NCI-H2029 (cell line): ENCODE measurements around the gene FHL1.
"Not testable (repeated sequence)": the region's sequence is repeated elsewhere in the genome, so short reads cannot be mapped to it uniquely, and the experiment has no call there.

Source experiments
- DNase-seq: peaks from one replicate; lab custom pipeline; 2025; lab: John Stamatoyannopoulos, UW

FHL1 gene

DNA sequence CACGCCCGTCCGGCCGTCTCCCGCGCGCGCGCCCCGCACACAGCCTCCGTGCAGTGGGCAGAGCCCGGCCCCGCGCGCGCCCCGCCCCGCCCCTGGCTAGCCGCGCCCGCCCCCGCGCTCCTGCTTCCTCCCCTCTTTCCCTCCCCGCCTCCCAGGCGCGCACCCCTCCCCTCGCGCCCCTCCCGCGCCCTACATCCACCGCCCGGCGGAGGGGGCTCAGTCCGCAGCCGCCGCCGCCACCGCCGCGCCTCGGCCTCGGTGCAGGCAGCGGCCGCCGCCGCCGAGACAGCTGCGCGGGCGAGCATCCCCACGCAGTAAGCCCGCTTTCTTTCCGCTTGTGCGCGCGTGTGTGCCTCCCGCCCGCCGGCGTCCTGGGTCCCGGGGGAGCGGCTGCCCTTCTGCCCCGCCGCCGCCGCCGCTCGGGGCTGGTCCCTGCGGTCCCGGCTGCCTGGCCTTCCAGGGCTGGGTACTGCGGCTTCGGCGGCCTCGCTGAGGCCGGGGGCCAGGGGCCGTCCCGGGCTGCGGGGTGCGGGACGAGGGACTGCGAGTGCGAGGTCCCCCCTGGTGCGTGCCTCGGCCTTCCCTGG is at the start of gene FHL1:
TSS of gene FHL1 (plus strand) at position 219 of the 587 bp plus-strand sequence.
- no peak for DNase-seq

DNA sequence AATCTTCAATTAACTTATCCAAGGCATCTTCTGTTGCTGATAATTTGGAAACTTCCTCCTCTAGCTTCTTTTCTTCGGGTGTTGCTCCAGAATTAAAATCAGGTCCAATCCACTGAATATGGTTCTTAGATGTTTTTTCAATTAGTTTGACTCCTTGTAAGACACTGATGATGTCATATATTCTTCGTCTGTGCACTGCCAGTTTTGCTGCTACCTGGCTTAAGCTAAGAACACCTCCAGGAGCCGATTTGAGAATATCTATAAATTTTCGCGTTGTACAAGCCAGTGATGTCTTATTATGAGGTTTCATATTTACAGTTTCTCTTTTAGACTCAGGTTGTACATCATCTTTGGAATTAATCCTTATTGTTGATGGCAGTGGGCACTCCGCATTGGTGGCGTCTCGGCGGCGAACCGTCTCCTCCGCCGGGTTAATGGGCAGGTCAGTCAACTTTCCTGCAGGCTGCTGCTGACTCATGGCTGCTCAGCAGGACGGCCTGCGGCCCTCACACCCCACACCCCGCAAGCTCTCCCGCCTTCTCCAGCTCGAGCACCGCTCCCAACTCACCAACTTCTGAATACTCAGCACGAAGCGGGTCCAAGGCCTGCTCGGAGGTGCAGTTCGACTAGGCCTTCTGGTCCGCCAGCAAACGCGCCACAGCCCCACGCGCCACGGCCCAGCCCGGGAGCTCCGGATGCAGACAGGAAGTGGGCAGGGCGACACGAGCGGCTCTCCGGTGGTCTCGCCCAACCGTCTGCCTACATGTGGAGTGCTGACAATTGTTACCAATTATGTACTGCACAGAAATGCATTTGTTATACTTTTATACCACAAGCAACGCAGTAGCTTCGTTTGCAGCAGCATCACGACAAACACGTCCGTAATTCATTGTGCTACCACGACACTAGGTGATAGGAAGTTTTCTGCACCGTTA is 49.2 kb upstream of the FHL1 start:
- DNase-seq, result no peak

DNA sequence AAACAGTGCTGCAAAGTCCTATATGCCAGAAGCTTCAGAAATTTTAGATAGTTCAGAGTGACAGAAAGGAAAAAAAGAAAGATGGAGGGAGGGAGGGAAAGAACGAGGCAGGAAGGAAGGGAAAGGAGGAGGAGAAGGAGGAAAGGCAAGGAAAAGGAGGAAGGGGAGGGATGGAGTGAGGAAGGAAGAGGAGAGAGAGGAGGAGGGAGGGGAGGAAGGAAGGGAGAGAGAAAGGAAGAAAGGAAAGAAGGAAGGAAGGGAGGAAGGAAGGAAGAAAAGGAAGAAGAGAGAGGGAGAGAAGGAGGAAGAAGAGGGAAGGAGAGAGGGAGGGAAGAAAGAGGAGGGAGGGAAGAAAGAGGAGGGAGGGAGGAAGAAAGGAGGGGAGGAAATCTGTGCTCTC is 42.4 kb upstream of the FHL1 start:
- no peak for DNase-seq

DNA sequence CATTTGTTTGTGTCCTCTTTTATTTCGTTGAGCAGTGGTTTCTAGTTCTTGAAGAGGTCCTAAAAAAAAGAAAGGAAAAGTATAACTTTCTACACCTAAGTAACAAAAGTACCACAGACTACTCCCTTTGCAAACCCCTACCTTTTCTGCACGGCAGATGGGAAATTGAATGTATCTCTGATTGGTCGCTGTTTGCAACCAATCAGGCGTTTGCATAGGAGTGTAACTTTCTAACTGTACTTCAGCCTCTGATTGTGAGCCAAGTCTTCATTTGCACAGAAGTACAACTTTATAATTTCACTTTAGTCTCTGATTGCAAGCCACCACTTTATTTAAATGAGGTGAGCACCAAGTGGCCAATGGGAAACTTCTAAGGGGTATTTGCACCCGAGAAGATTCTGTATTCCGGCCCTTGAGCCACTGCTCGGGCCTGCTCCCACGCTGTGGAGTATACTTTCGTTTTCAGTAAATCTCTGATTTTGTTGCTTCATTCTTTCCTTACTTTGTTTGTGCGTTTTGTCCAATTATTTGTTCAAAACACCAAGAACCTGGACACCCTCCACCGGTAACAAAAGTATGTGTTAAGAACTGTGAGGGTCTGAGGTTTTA is 40.3 kb upstream of the FHL1 start:
- no peak for DNase-seq

DNA sequence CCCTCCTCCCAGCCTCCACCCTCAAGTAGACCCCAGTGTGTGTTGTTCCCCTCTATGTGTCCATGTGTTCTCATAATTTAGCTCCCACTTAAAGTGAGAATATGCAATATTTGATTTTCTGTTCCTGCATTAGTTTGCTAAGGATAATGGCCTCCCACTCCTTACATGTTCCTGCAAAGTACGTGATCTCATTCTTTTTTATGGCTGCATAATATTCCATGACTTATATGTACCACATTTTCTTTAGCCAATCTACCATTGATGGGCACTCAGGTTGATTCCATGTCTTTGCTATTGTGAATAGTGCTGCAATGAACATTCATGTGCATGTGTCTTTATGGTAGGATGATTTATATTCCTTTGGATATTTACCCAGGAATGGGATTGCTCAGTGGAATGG is 38.4 kb upstream of the FHL1 start:
- DNase-seq, result not testable (repeated sequence)

DNA sequence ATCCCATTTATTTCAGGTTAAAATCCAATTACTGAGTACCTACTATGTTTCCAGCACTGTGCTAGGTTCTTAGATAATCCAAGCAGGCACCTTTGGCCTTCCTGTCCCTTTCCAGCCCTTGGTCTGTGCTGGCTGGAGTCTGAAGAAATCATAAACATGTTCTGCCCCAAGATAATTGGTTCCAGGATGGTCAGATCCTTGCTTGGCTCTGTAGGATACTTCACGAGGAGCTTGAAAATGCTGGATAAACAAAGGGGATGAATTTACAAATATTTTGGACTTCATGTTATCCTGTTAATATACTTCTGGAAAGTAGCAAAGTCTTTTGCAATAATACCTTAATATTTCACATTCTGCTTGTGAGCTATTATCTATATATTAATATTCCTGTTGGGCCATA is 35.0 kb upstream of the FHL1 start:
- no peak for DNase-seq

DNA sequence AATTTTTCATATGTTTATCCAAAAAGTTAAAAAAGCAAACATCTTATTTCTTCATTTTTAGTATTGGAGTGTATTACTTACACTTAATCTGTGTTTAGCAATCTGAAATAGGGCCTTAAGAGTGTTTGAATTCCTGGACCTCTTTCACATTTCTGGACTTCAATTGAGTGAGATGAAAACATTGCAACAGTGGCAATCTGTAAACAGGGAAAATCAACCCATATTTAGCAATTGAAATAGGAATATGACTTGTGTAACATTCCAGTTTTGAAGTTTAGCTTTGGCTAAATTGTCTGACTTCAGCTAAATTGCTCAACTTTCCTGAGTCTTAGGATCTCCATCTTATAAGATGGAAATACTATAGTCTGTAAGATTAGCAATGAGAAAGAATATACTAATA is 34.6 kb upstream of the FHL1 start:
- DNase-seq, result no peak

DNA sequence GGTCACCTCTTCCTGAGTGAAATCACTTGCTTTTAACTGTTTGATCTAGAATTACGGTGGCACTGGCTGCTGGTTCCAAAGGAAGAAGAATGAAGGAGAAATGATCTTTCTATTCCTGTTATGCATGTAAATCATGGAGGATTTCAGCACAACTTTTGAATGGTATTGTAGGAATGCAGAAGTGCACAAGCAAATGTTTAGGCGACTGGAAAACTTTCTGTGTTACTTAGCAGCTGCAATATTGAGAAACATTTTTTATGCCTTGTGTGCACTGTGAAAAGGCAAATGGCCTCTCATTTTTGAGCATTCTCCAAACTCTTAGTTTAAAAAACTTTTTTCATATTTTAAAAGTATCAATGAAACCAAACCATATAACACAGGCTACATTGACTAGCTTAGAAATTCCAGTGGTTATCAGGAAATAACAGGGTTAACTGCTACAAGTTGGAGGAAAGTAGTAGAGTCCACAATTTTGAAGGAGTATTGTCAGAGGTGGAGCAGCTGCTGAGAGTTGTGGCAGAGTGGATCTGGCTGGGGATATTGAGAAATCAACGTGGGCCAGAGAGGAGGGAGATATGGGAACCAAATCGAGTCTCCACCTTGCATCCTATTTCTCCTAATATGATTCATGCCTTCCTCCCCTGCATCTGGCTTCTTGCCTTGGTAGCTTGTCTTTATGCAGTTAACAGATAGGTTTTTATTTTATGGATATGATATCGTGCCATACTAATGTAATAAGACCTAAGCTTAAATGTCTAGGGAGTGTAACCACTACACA is 32.0 kb upstream of the FHL1 start:
- DNase-seq, result no peak

DNA sequence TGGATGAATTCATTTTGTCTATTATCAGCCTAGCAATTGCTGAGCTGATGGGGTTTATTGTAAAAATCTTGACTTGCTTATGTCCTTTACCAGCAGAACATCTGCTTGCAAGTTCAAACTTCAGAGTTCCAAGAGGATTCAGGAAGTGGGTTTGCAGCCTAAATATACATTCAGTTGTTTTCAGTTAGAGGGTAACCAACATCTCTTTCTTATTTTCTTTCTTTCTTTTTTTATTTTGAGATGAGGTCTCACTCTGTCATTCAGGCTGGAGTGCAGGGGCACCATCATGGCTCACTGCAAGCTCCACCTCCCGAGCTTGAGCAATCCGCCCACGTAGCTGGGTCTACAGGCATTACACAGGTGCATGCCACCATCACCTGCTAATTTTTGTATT is 31.4 kb upstream of the FHL1 start:
- DNase-seq, result no peak

DNA sequence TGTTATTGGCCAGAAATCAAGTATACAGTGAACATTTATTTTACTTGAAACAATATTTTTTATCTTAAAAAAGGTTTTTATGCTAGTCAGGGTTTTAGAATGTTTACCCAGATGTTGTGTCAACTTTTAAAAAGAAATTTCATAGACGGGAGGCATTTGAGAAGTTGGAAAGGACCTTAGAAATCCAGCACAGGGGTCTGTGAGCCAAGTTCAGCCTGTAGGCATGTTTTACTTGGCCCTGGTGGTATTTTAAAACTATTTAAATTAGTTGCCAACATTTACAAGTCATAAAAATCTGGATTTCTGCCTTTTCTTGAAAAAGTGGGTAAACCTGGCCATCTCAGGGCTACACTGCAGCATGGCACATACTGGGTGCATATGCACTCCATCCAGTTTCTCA is 25.5 kb upstream of the FHL1 start:
- DNase-seq, result no peak

DNA sequence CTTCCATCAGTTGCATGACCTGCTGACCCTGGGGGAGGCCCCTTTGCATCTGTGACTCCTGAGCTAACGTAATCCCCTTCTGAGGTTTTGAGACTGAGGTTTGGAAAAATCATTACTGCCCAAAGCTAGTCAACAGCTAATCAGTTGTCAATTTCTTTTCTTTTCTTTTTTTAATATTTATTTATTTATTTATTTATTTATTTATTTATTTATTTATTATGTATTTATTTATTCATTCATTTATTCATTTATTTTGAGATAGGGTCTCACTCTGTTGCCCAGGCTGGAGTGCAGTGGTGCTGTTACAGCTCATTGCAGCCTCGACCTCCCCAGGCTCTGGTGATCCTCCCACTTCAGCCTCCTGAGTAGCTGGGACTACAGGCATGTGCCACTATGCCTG is 25.1 kb upstream of the FHL1 start:
- DNase-seq, result no peak

DNA sequence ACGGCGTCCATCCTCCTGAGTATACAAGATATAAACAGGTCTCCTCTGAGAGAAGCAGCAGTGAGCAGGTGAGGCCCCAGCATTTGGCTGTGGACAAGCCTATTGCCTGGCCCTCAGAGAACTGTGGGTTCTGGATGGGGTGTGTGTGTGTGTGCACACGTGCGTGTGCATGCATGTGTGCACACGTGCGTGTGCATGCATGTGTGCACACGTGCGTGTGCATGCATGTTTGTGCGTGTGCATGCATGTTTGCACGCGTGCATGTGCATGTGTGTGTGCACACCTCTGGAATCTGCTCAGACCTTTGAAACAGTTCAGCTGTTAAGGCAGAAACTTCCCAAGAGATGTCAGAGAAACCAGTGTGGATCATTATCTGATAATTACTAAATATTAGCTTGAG is 22.2 kb upstream of the FHL1 start:
- DNase-seq, result no peak

DNA sequence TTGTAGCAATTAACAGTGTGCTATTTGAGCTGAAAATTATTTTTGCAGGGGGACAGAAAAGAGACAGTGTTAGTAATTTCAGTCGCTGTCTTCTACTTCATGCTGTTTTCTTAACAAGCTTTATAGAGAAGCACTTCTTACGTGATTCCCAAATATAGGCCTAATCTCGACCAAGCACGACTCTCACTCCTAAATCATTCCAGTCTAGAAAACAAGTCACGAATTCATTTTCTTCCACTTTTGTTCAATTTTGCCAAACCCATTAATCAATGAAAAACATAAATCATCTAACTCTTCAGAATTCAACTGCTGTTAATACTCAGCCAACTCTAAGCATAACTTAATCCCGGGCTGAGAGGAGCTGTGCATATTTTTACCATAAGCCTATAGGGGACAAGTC is 21.0 kb upstream of the FHL1 start:
- DNase-seq, result no peak

DNA sequence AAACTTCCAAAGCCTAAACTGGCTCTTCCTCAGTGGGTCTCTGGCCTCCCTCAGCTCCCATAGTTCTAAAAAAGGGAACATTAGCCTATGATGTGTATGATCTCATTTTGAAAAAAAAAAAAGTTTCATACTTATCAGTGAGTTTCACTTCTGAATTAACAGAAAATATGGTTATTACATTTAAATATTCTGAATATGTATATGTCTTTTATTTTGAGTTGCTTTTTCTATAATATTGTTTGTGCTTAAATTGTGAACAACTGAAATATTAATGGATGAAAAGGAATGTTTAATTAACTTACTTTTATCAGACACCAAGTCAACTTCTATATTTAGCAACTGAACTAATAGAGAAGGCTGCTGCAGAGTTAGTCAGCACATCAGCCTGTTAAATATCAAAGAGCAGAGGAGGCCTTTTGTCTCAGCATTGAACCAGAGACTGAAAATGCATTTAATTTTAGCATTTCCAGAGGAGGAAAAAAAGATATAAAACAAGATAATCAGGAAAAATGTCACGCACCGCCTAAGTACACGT is 20.4 kb upstream of the FHL1 start:
- DNase-seq, result no peak

DNA sequence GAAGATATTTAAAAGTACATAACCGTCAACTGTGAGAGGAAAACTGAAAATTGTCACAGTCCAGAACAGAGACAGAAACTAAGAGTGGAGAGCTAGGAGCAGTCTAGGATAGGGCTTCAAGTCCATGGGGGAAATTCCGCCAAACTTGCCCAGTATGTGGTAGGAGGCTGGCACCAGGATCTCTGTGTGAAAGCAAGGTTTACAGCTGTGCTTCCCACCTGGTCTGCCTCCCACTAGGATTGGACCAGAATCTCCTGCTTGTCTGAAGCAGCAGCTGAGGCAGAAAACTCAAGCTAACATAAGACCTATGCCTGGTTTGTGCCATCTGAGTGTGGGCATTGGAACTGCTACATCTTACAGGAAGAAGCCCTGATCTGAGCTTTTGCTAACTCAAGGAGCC is 18.6 kb upstream of the FHL1 start:
- DNase-seq, result no peak

DNA sequence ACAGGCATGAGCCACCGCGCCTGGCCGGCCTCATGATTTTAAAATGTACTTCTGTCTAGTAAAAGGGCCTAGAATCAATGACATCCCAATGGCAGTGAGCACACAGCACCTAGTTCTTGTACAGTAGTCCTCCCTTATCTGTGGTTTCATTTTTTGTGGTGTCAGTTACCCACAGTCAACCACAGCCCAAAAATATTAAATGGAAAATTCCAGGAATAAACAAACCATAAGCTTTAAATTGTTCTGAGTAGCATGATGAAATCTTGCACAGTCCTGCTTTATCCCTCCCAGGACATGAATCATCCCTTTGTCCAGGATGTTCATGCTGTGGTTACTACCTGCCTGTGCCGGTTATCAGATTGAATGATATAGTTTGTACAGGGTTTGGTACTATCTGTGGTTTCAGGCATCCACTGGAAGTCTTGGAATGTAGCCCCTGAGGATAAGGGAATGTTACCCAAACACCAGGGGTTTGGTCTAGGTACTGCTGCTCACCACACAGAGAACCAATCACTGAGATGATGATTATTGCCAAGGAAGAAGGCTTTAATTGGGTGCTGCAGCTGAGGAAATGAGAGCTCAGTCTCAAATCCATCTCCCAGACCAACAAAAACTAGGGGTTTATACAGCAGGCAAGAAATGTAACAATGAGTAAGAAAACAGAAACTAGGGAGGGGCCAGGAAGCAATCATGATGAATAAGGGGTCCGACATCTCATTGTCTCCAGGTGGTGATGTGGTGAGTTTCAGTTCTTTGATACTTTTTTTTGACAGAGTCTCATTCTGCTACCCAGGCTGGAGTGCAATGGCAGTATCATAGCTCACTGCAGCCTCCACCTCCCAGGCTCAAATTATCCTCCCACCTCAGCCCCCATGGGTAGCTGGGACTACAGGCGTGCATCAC is 16.2 kb upstream of the FHL1 start:
- no peak for DNase-seq

DNA sequence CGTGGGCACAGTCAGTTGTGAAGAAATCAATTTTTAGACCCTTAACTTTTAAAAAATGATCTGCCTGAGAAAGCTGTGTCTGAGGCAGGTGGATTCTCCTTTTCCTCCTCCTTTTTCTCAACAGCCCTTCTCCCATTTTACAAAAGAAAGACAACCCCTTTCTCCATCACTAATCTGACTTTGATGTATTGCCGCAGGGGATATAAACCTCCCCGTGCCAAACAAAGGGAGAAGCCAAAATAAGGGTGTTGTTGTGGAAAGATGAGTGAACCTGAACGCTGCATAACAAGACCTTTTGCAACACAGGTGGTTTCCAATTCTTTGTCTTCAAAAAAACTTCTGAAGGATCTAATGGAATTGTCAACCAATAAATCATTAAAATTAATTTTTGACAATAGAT is 8.4 kb upstream of the FHL1 start:
- no peak for DNase-seq

DNA sequence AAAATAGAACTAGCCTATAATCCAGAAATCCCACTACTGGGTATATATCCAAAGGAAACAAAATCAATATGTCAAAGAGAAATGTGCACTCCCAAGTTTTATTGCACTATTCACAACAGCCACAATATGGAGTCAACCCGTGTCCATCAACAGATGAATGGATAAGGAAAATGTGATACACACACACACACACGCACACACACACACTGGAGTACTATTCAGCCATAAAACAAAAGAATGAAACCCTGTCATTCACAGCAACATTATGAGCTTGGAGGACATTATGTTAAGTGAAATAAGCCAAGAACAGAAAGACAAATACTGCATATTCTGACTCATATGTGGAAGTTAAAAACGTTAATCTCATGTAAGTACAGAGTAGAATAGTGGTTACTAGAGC is 5.8 kb upstream of the FHL1 start:
- no peak for DNase-seq

DNA sequence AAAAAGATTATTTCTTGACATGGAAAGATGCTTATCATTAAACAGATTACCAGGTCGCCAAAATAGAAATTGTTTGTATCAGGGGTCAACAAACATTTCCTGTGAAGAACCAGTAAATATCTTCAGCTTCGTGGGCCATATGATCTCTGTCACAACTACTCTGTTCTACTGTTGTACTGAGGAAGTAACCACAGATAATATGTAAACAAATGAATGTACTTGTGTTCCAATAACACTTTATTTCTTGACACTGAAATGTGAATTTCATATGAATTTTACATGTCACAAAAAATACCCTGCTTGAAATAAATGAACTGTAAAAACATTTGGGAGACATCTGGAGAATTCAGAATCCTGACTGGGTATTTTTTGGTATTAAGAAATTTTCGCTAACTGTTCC is 4.7 kb upstream of the FHL1 start:
- no peak for DNase-seq

DNA sequence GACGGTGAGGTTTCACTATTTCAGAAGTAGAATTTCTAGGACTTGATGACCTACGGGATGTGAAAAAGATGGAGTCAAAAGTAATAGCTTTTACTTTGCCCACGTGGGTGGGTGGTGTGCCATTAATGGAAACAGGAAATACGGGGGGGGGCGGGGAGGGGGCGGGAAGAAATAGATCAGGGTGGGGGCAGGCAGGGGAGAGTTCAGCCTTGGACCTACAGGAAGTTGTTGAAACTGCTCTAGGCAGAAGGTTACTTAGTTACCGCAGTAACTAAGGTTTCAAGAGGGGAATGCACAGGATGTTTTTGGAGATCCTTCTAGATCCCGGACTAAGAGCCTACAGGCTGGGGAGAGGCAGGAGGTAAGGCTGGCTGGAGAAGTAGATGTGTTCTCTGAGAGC is 3.6 kb upstream of the FHL1 start:
- no peak for DNase-seq

DNA sequence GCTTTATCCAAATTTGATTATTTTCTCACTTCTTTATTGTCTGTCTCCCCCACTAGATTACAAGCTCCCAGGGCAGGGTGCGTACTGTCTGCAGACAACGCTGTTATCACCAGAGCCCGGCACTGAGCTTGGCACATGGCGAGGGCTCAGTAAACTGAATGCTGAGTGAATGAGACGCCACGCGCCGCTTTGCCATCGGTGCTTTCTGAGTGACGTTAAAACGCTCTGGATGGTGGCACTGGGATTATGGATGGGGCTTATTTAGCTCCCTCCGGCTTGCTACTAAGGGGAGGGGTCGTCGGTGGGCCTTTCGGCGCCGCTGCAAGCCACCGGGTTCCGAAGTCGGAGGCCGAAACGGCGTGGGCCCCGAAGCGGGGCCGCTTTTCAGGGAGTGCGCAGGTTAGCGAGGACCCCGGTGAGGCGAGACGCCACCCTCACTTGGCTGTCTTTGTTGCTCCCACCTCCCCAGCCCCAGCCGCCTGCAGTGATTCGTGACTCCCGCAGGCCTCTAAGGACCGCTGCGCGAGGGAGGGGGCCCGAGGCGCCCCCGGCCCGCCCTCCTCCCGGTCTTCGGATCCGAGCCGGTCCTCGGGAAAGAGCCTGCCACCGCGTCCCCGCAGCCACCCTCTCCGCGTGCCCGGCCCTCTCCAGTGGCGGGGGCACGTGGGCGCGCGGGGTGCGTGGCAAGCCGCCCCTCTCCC is 569 bp upstream of the FHL1 start:
- DNase-seq, result no peak
